ENCODE results near the gene RAB41.
"Not testable (repeated sequence)": the region's sequence is repeated elsewhere in the genome, so short reads cannot be mapped to it uniquely, and the experiment has no call there.

Gene RAB41

DNA sequence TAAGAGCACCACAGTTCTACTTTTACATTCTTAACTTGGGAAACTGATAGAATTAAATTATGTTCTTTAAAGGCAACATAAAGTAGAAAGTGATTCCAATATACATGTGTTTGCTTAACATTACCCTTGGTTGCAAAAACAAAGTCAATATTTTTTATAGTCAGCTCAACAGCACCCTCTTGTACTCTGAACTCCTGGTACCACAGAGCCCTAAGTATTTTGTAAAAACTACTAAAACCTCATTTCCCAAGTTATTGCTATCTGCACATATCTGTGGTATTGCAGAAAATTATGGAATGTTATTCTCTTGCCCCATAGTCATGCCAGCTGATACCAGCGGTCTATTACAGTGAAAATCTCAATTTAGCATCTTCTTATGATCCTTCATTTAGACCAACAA lies 10.8 kb downstream of the RAB41 start:
- no peak for DNase-seq

DNA sequence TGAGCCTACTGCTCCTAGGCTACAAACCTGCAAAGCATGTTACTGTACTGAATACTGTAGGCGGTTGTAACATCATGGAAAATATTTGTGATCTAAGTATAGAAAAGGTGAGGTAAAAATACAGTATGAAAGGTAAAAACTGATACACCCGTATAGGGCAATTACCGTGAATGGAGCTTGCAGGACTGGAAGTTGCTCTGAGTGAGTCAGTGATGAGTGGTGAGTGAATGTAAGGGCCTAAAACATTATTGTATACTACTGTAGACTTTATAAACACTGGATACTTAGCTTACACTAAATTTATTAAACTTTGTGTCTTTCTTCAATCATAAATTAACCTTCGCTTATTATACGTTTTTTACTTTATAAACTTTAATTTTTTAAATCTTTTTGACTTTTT lies 11.6 kb downstream of the RAB41 start:
- no peak for DNase-seq

DNA sequence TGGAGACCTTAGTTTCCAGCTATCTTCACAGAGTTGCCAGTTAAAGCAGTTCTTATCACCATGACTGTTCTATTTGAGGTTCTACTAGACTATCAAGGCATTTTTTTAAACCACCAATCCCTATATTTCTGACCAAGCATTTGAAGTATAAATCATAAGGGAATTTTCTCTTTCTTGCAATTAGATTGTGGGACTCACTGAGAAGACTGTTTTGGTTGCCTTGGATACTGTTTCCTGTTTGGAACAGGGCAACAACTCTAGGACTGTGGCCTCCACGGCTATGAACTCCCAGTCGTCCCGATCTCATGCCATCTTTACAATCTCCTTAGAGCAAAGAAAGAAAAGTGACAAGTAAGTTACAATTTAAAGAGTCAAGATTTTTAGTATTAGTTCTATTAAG lies 19.7 kb downstream of the RAB41 start:
- DNase-seq, result no peak

DNA sequence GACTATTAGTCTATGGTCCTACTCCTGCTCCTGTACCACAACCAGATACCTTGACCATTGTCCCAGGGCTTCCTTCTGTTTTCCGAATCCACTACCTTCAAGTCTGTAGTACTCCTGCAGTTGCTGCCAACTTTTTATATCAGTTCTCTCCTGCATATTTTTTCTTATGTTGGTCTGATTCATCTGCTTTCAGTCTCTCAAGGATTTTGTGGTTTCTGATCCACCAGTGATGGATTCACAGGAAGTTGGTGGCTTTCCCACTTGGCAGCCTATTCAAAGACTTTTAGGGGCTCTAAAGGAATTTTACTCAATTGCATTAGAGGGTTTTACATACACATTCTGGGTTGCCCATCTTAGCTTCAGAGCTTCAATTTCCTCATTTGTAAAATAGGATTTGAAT lies 31.5 kb downstream of the RAB41 start:
- no peak for DNase-seq

DNA sequence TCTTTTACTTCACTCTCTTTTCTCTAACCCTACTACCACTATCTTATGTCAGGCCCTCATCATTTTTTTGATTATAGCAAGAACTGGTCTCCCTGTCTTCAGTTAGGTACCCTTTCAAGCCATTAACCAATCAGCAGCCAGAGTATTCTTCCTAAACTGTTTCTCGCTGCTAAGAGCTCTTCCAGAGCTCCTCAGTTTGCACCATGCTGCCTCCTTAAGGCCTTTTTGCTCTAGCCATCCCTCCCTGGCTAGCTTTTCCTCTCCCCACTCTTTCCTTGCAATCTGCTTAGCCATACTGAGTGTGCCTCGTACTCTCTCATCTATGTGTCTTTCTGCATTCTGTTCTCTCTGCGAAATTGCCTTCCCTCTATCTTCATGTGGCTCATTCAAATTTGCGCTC lies 40.8 kb downstream of the RAB41 start:
- no peak for DNase-seq

DNA sequence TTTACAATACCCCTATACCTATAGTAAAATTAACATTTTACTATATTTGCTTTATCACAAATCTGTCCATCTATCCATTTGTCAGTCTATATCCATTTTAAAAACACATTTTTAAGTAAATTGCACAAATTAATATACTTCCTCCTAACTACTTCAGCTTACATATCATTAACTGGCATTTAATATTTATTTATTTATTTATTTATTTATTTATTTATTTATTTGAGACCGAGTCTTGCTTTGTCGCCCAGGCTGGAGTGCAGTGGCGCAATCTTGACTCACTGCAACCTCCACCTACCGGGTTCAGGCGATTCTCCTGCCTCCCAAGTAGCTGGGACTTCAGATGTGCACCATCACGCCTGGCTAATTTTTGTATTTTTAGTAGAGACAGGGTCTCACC lies 41.7 kb downstream of the RAB41 start:
- DNase-seq, result not testable (repeated sequence)

DNA sequence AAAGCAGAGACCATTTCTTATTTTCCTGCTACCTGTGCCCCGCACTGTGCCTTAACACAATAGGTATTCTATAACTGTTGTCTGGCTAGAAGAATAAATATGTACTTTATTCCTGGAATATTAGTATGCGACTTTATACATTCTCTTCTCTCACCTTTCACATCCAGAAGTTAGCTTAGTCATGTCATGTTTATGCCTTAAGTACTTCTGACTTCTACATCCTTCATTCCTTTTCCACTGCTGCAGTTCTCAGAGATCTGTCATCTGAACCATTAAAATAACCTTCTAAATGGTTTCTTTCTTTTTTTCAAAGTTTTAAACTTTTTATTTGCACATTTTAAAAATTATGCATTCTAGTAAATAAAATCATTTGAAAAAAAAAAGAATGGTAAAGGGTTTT lies 42.4 kb downstream of the RAB41 start:
- no peak for DNase-seq

DNA sequence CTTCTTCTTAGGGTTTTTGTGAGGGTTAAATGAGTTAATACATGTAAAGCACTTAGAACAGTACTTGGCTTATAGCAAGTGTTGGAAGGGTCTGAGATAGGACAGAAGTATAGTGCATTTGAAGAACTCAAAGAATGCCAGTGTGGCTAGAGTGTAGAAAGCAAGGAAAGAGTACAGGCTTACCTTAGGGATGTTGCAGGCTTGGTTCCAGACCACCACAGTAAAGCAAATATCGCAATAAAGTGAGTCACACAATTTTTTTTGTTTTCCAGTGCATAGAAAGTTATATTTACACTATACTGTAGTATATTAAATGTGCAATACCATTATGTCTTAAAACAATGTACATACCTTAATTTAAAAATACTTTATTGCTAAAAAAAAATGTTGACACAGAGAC lies 49.2 kb downstream of the RAB41 start:
- DNase-seq, result no peak

DNA sequence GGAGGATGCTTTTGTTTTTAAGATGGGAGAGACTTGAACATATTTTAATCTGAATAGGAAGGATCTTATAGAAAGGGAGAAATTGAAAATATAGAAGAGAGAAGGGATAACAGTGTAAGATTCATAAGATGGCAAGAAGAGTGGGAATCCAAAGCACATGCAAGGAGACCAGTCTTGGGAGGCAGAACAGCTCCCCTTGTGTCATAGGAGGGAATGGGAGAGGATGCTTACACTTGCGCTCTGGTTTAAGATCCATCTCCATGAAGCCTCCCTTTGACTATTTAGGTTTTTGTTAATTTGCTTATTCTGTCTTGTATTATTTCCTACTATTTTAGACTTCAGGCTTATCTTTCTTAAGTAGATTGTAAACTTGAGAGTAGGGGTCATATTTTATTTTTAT lies 50.6 kb downstream of the RAB41 start:
- DNase-seq, result no peak

Measured in stimulated activated CD4-positive, alpha-beta T cell treated with anti-CD3 and anti-CD28 coated beads, Interleukin-4, amount 100 ng/mL, for 24 hours (primary cell).